OCI-LY7 (cell line): ENCODE measurements around the gene GALNT10.

Experiments used
- EZH2phosphoT487 ChIP-seq: fragments of 200-600 bp; sonication (generic); IDR thresholded peaks from 2 replicates; pipeline ENCODE4 v1.6.1; 2018; ENCODE audit warnings: low read depth, borderline replicate concordance, mild to moderate bottlenecking, mixed run types, antibody characterized with exemption, low read length, moderate library complexity, mixed read lengths
- TF ChIP-seq, protein P1 (sequence below): fragments of 200-600 bp; sonication (generic); conservative IDR thresholded peaks from 2 replicates; pipeline ENCODE4 v1.5.1; 2014; ENCODE audit warnings: mild to moderate bottlenecking, antibody characterized with exemption, low read length, moderate library complexity, mixed read lengths

DNA sequence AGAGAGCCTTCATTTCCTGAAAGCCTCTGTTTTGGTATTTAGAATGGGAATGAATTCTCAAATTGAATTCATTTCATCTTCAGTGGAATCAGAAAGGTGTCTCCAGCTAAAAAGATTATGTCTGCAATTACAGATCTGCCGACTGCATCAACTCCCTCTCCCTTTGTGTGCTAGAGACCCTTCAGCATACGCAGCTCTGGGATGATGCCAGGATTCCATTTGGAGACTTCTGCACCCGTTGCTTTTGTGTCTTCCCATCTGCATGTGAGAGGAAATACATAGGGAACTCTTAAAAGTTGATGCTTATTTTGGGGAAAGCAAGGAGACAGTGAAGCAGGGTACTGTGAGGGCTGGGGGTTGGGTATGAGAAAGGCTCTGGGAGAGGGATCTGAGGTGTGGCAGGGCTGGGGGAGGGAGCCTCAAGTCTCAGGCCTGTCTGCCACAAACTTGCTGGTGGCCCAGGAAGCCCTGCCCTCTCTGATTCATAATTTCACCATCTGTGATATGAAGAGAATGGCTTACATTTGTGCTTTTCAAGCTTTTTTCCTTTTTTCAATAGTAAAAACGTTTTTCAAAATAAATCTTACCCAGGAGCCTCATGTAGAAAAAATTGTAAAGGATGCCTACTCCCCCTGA, 165.6 kb downstream of the GALNT10 start:
- TF ChIP-seq, protein P1, sequence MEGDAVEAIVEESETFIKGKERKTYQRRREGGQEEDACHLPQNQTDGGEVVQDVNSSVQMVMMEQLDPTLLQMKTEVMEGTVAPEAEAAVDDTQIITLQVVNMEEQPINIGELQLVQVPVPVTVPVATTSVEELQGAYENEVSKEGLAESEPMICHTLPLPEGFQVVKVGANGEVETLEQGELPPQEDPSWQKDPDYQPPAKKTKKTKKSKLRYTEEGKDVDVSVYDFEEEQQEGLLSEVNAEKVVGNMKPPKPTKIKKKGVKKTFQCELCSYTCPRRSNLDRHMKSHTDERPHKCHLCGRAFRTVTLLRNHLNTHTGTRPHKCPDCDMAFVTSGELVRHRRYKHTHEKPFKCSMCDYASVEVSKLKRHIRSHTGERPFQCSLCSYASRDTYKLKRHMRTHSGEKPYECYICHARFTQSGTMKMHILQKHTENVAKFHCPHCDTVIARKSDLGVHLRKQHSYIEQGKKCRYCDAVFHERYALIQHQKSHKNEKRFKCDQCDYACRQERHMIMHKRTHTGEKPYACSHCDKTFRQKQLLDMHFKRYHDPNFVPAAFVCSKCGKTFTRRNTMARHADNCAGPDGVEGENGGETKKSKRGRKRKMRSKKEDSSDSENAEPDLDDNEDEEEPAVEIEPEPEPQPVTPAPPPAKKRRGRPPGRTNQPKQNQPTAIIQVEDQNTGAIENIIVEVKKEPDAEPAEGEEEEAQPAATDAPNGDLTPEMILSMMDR = no peak
- no peak for TF ChIP-seq EZH2phosphoT487
